OCI-LY1 (cell line): ENCODE data around the gene ODAD4.

Experiments
- EZH2 ChIP-seq: fragments of 200-600 bp; sonication (generic), shearing (Covaris generic); IDR thresholded peaks from 2 replicates; pipeline ENCODE4 v1.8.0; 2017; ENCODE audit warnings: borderline replicate concordance, mixed run types, mild to moderate bottlenecking, antibody characterized with exemption, low read length, moderate library complexity, mixed read lengths
- TF ChIP-seq, protein P1 (sequence below): fragments of 200-600 bp; sonication (generic), shearing (Covaris generic); IDR thresholded peaks from 2 replicates; pipeline ENCODE4 v1.5.1; 2017; ENCODE audit warnings: mild to moderate bottlenecking, antibody characterized with exemption, low read length, moderate library complexity, mixed read lengths

DNA sequence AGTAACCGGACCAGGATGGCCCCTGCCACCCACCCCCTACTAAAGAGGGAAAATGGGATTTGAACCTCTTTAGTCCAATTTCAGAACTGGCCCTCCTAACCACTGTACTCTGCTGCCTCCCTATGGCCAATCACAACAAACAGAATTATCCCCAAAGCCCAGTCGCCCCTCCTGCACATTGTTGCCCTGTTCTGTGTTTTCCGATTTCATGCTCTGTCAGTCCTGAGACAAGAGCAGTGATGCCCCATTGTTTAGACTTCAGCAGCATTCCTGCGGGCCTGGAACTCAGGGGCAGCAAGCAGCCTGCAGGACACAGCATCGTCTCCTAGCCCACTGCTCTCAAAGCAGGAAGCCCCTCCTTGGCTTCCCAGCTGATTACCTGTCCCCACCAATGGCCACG, 44.7 kb upstream of the ODAD4 start:
- TF ChIP-seq, protein P1, sequence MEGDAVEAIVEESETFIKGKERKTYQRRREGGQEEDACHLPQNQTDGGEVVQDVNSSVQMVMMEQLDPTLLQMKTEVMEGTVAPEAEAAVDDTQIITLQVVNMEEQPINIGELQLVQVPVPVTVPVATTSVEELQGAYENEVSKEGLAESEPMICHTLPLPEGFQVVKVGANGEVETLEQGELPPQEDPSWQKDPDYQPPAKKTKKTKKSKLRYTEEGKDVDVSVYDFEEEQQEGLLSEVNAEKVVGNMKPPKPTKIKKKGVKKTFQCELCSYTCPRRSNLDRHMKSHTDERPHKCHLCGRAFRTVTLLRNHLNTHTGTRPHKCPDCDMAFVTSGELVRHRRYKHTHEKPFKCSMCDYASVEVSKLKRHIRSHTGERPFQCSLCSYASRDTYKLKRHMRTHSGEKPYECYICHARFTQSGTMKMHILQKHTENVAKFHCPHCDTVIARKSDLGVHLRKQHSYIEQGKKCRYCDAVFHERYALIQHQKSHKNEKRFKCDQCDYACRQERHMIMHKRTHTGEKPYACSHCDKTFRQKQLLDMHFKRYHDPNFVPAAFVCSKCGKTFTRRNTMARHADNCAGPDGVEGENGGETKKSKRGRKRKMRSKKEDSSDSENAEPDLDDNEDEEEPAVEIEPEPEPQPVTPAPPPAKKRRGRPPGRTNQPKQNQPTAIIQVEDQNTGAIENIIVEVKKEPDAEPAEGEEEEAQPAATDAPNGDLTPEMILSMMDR, result peak; percentile 40; the same call in 1 of the 2 replicates
- TF ChIP-seq EZH2, result no peak
